Osteocyte (in vitro differentiated cells): Measurements from ENCODE around the gene TEDC2. TPM values are rescaled to one million over a fixed set of nuclear protein-coding genes. Genes with fewer than 3 reads are reported as not detected.
A peak's percentile ranks its signal among the peaks of the same experiment; 100 is the strongest.
"Not testable (repeated sequence)": the region's sequence is repeated elsewhere in the genome, so short reads cannot be mapped to it uniquely, and the experiment has no call there.

ENCODE experiments used
- DNase-seq: peaks from one replicate; pipeline ENCODE4 v3.0.0; 2021; ENCODE audit warnings: mixed read lengths; ENCODE audit not compliant: unreplicated experiment; ENCODE audit errors: extremely low spot score
- H3K27ac Mint-ChIP-seq: one replicate; pipeline ENCODE4 v1.8.0; 2021; ENCODE audit warnings: mild to moderate bottlenecking, mixed read lengths; ENCODE audit not compliant: unreplicated experiment
- H3K27me3 Mint-ChIP-seq: one replicate; pipeline ENCODE4 v1.8.0; 2021; ENCODE audit warnings: mixed read lengths; ENCODE audit not compliant: unreplicated experiment
- H3K36me3 Mint-ChIP-seq: one replicate; pipeline ENCODE4 v1.8.0; 2021; ENCODE audit warnings: mixed read lengths; ENCODE audit not compliant: unreplicated experiment
- H3K4me1 Mint-ChIP-seq: one replicate; pipeline ENCODE4 v1.8.0; 2021; ENCODE audit warnings: mixed read lengths; ENCODE audit not compliant: unreplicated experiment
- H3K4me3 Mint-ChIP-seq: one replicate; pipeline ENCODE4 v1.8.0; 2021; ENCODE audit warnings: mild to moderate bottlenecking, moderate library complexity, mixed read lengths; ENCODE audit not compliant: unreplicated experiment
- H3K9me3 Mint-ChIP-seq: one replicate; pipeline ENCODE4 v1.8.0; 2021; ENCODE audit warnings: mixed read lengths; ENCODE audit not compliant: unreplicated experiment
- CTCF ChIP-seq: fragments of 200-600 bp; sonication (generic); IDR thresholded peaks from 2 replicates; pipeline ENCODE4 v1.5.0; 2021; ENCODE audit warnings: antibody characterized with exemption, mild to moderate bottlenecking, moderate library complexity
- total RNA-seq: library from RNA; stranded (reverse); gene quantifications from 2 replicates; pipeline ENCODE4 v1.2.1, GENCODE V29; 2021

TEDC2 gene
- total RNA-seq, 1 donor from 2014 or later: 4.4 TPM

GRCh38 chr16:2476741-2477140, 16.8 kb downstream of the TEDC2 start:
- H3K36me3 Mint-ChIP-seq: no peaks in the 10 kb centered on the region
- H3K27ac Mint-ChIP-seq: no peak overlapping the region
- H3K27me3 Mint-ChIP-seq: no peaks in the 10 kb centered on the region
- no peak for DNase-seq
- no peak for TF ChIP-seq CTCF
- peaks cover 28% of the 10 kb centered on the region for H3K4me1 Mint-ChIP-seq
- H3K4me3 Mint-ChIP-seq: peak overlapping the region; percentile 67
- no peaks in the 10 kb centered on the region for H3K9me3 Mint-ChIP-seq

GRCh38 chr16:2477327-2477726, 17.4 kb downstream of the TEDC2 start:
- no peak for TF ChIP-seq CTCF
- no peak for DNase-seq
- H3K4me1 Mint-ChIP-seq: peaks cover 27% of the 10 kb centered on the region
- H3K27me3 Mint-ChIP-seq: no peaks in the 10 kb centered on the region
- H3K4me3 Mint-ChIP-seq: no peak overlapping the region
- no peaks in the 10 kb centered on the region for H3K9me3 Mint-ChIP-seq
- H3K27ac Mint-ChIP-seq: no peak overlapping the region
- H3K36me3 Mint-ChIP-seq: no peaks in the 10 kb centered on the region

GRCh38 chr16:2478279-2478678, 18.4 kb downstream of the TEDC2 start:
- Mint-ChIP-seq H3K9me3 (no peaks in the 10 kb centered on the region), H3K4me3 (no peak overlapping the region), H3K27me3 (no peaks in the 10 kb centered on the region), H3K36me3 (no peaks in the 10 kb centered on the region), H3K27ac (no peak overlapping the region), H3K4me1 (peaks cover 30% of the 10 kb centered on the region)
- no peak for DNase-seq
- TF ChIP-seq CTCF: no peak

- H3K36me3 Mint-ChIP-seq, H3K4me3 Mint-ChIP-seq, H3K27me3 Mint-ChIP-seq, H3K9me3 Mint-ChIP-seq, H3K27ac Mint-ChIP-seq, DNase-seq: not testable (repeated sequence)
- peaks cover 31% of the 10 kb centered on the region for H3K4me1 Mint-ChIP-seq
These were observed 20.1 kb downstream of the TEDC2 start for GRCh38 chr16:2479996-2480395.

- no peak for TF ChIP-seq CTCF
- no peaks in the 10 kb centered on the region for H3K9me3 Mint-ChIP-seq
- no peak overlapping the region for H3K27ac Mint-ChIP-seq
- H3K27me3 Mint-ChIP-seq: no peaks in the 10 kb centered on the region
- peaks cover 31% of the 10 kb centered on the region for H3K4me1 Mint-ChIP-seq
- no peak overlapping the region for H3K4me3 Mint-ChIP-seq
- H3K36me3 Mint-ChIP-seq: no peaks in the 10 kb centered on the region
- DNase-seq: no peak
These were observed 21.0 kb downstream of the TEDC2 start for GRCh38 chr16:2480948-2481347.

- no peak for TF ChIP-seq CTCF
- H3K36me3 Mint-ChIP-seq: no peaks in the 10 kb centered on the region
- no peak overlapping the region for H3K4me3 Mint-ChIP-seq
- no peak for DNase-seq
- H3K9me3 Mint-ChIP-seq: no peaks in the 10 kb centered on the region
- H3K27me3 Mint-ChIP-seq: no peaks in the 10 kb centered on the region
- H3K27ac Mint-ChIP-seq: no peak overlapping the region
- H3K4me1 Mint-ChIP-seq: peaks cover 27% of the 10 kb centered on the region
These were observed 21.8 kb downstream of the TEDC2 start for GRCh38 chr16:2481676-2482075.
